ENCODE data around the gene LRRK1.

LRRK1 gene

GRCh38 chr15:100893261-100893963 is 25.7 kb upstream of the LRRK1 start:
- H3K27ac Mint-ChIP-seq = no peak overlapping the region
- no peaks in the 10 kb centered on the region for H3K36me3 Mint-ChIP-seq (ENCODE audit: low read depth)
- TF ChIP-seq, protein P1, sequence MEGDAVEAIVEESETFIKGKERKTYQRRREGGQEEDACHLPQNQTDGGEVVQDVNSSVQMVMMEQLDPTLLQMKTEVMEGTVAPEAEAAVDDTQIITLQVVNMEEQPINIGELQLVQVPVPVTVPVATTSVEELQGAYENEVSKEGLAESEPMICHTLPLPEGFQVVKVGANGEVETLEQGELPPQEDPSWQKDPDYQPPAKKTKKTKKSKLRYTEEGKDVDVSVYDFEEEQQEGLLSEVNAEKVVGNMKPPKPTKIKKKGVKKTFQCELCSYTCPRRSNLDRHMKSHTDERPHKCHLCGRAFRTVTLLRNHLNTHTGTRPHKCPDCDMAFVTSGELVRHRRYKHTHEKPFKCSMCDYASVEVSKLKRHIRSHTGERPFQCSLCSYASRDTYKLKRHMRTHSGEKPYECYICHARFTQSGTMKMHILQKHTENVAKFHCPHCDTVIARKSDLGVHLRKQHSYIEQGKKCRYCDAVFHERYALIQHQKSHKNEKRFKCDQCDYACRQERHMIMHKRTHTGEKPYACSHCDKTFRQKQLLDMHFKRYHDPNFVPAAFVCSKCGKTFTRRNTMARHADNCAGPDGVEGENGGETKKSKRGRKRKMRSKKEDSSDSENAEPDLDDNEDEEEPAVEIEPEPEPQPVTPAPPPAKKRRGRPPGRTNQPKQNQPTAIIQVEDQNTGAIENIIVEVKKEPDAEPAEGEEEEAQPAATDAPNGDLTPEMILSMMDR (IDR thresholded peaks at IDR 0.05; ENCODE audit: unreplicated experiment in 3 of 3) = no peak
- H3K4me3 Mint-ChIP-seq = no peak overlapping the region
- no peaks in the 10 kb centered on the region for H3K9me3 Mint-ChIP-seq
- H3K27me3 Mint-ChIP-seq (ENCODE audit: low read depth) = peaks cover 63% of the 10 kb centered on the region
- H3K4me1 Mint-ChIP-seq = peaks cover 12% of the 10 kb centered on the region

DNA sequence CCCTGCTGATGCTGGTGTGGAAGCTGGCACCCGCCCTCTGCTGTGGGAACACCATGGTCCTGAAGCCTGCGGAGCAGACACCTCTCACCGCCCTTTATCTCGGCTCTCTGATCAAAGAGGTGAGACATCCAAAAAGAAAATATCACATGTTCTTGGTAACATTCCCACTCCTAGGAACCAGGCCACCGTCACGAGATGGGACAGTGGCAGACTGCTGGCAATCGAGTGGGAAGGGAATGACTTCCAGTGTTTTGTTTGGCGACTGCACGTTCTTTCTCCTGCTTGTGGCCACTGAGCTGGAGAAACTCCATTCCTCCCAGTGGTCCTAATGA is 25.2 kb upstream of the LRRK1 start:
- TF ChIP-seq, protein P1 (IDR thresholded peaks at IDR 0.05; ENCODE audit: unreplicated experiment in 3 of 3) = no peak
- Mint-ChIP-seq H3K27me3 (ENCODE audit: low read depth) (peaks cover 61% of the 10 kb centered on the region), H3K9me3 (no peaks in the 10 kb centered on the region), H3K36me3 (ENCODE audit: low read depth) (no peaks in the 10 kb centered on the region), H3K4me1 (peaks cover 12% of the 10 kb centered on the region), H3K27ac (no peak overlapping the region), H3K4me3 (no peak overlapping the region)

DNA sequence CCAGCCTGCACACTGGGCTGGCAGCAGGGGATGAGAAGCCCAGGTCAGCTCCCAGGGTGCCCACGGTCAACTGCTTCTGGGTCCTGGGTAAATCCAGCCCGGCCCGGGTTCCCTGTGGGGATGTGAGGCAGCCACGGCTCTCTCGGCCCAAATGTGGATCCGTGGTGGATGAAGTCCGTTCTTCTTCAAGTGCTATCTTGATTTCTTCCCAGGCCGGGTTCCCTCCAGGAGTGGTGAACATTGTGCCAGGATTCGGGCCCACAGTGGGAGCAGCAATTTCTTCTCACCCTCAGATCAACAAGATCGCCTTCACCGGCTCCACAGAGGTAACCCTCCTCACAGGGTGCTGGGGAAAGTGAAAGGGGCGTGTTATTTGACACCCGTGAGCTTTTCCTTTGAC is 23.4 kb upstream of the LRRK1 start:
- TF ChIP-seq, protein P1 (IDR thresholded peaks at IDR 0.05; ENCODE audit: unreplicated experiment in 3 of 3) = no peak
- Mint-ChIP-seq H3K36me3 (ENCODE audit: low read depth) (no peaks in the 10 kb centered on the region), H3K9me3 (no peaks in the 10 kb centered on the region), H3K4me3 (no peak overlapping the region), H3K4me1 (peaks cover 12% of the 10 kb centered on the region), H3K27ac (no peak overlapping the region), H3K27me3 (ENCODE audit: low read depth) (peaks cover 57% of the 10 kb centered on the region)

DNA sequence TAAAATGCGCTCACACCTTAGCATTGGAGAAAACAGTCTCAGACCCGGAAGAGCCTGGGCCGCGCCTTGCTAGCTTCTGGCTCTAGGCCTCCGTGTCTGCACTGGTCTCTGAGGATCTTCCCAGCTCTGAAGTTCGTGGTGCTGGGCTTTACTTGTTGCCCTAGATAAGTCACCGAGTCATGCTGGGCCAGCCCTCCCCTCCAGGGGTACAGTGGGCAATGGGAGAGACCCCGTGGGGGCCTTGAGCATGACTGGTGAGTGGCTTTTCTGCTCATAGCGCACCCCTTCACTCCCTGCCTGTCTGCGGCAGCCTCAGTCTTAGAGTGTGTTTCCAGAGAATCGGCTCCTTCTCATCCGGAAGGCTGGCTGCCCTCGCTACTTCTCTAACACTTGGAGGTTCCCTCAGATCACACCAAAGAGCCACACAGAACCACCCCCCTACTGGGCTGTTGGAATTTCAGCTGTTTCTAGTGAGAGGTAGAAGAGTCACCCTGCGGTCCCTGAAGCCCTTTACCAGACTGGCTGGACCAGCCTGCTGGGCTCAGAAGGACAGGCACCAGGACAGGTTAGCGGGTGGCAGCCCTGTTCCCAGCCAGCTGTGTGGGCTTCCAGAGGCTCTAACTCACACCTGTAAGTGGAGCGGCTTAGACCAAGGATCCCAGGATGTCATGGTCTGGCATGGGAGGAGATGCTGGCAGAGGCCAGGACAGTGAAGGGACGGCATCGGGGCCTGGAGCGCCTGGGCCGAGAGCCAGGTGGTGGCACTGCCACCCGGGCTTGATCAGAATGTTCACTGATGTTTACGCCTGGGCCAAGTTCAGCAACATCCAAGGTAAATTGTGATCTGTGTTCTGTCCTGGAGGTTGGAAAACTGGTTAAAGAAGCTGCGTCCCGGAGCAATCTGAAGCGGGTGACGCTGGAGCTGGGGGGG is 21.7 kb upstream of the LRRK1 start:
- H3K4me3 Mint-ChIP-seq = no peak overlapping the region
- H3K36me3 Mint-ChIP-seq (ENCODE audit: low read depth) = no peaks in the 10 kb centered on the region
- peaks cover 26% of the 10 kb centered on the region for H3K4me1 Mint-ChIP-seq
- H3K27ac Mint-ChIP-seq = no peak overlapping the region
- H3K27me3 Mint-ChIP-seq (ENCODE audit: low read depth) = peaks cover 49% of the 10 kb centered on the region
- no peaks in the 10 kb centered on the region for H3K9me3 Mint-ChIP-seq
- TF ChIP-seq, protein P1 (IDR thresholded peaks at IDR 0.05; ENCODE audit: unreplicated experiment in 3 of 3) = no peak

GRCh38 chr15:100898152-100898490 is 21.0 kb upstream of the LRRK1 start:
- H3K4me3 Mint-ChIP-seq = no peak overlapping the region
- TF ChIP-seq, protein P1 (IDR thresholded peaks at IDR 0.05; ENCODE audit: unreplicated experiment in 3 of 3) = no peak
- no peak overlapping the region for H3K27ac Mint-ChIP-seq
- peaks cover 44% of the 10 kb centered on the region for H3K27me3 Mint-ChIP-seq (ENCODE audit: low read depth)
- H3K4me1 Mint-ChIP-seq = peaks cover 32% of the 10 kb centered on the region
- no peaks in the 10 kb centered on the region for H3K9me3 Mint-ChIP-seq
- no peaks in the 10 kb centered on the region for H3K36me3 Mint-ChIP-seq (ENCODE audit: low read depth)
